ENCODE results near the gene TRIM17. TPM values are rescaled to one million over a fixed set of nuclear protein-coding genes. Genes with fewer than 3 reads are reported as not detected.

The TRIM17 gene
- total and polyA plus RNA-seq, 2 of the 8 experiments (the other 6 are each of a cell fraction or from before 2014, with no cell fraction given): 1.1 to 2.2 TPM

GRCh38 chr1:228374711-228375577, 41.7 kb downstream of the TRIM17 start:
- peak overlapping the region; percentile 36; the same call in 1 of the 2 replicates for H4K8ac ChIP-seq (ENCODE audit: extremely low read depth, insufficient read depth, low read length)
- FAIRE-seq: no peak
- H3K18ac ChIP-seq (ENCODE audit: extremely low read depth, low read length): no peak overlapping the region
- no peak overlapping the region for H2BK120ac ChIP-seq (replicated peaks; ENCODE audit: low read depth, low read length)
- H4K5ac ChIP-seq (ENCODE audit: insufficient read length, low read depth, low read length): no peak overlapping the region
- H3K9me3 ChIP-seq (ENCODE audit: insufficient read depth in 2 of 2, low read depth in 1 of 2, low read length in 1 of 2): no peaks in the 10 kb centered on the region
- CTCF ChIA-PET (ENCODE audit: partially characterized antibody): interaction anchor here (0.7 to 2.8 kb wide), 9 partner anchors 18 to 145 kb away, joined by 3 to 10 read pairs (median 3); a partner anchor contains a TSS
- no peaks in the 10 kb centered on the region for H3K79me1 ChIP-seq (ENCODE audit: low read depth, low read length)
- H2AK5ac ChIP-seq (ENCODE audit: low read depth, low read length): no peak overlapping the region
- H3K56ac ChIP-seq (replicated peaks; ENCODE audit: insufficient read length, low read depth, low read length): no peak overlapping the region
- POLR2A ChIA-PET (ENCODE audit: partially characterized antibody): no interaction called here
- WGBS, 2 experiments (ENCODE audit: extremely low coverage in 1 of 2, insufficient coverage in 1 of 2, insufficient read length in 1 of 2, insufficient replicate concordance in 2 of 2, low coverage in 1 of 2, low lambda C conversion rate in 2 of 2, missing lambda C conversion rate in 1 of 2): 92% methylated on average over 24 of the region's 25 CpGs; no CpG with 5 or more reads in 1 of the 2 experiments
- no peak overlapping the region for H3K9ac ChIP-seq (replicated peaks in 1 of 4; ENCODE audit: extremely low read depth in 1 of 4, low read depth in 3 of 4, low read length in 3 of 4)
- H3K4me2 ChIP-seq (ENCODE audit: insufficient read depth in 1 of 2, low read depth in 2 of 2, low read length in 2 of 2): no peak overlapping the region
- no peak overlapping the region for H4K91ac ChIP-seq (replicated peaks; ENCODE audit: insufficient read length, low read length)
- H3K23me2 ChIP-seq (ENCODE audit: low read depth, low read length): peaks cover 8% of the 10 kb centered on the region; the same call in 1 of the 2 replicates
- no peak overlapping the region for H2BK20ac ChIP-seq (ENCODE audit: low read length)
- no peak overlapping the region for H3K4ac ChIP-seq (replicated peaks; ENCODE audit: insufficient read length, low read depth, low read length)
- H4K20me1 ChIP-seq (replicated peaks in 1 of 2; ENCODE audit: control insufficient read depth in 1 of 2, insufficient read depth in 2 of 2, low read length in 2 of 2): peaks cover 4 to 6% of the 10 kb centered on the region in 2 experiments
- H3K14ac ChIP-seq (ENCODE audit: insufficient read length): no peak overlapping the region
- H3K27ac ChIP-seq (ENCODE audit: low read depth, low read length): no peak overlapping the region
- H2AFZ ChIP-seq (ENCODE audit: low read length): no peak overlapping the region
- TF ChIP-seq RAD21 (IDR thresholded peaks at IDR 0.05 in 1 of 2, conservative IDR thresholded peaks at IDR 0.05 in 1 of 2; ENCODE audit: low read depth in 2 of 2, low read length in 2 of 2): no peak
- TF ChIP-seq CHD1 (IDR thresholded peaks at IDR 0.05; ENCODE audit: low read depth, low read length): no peak
- no peak for TF ChIP-seq CTBP2 (IDR thresholded peaks at IDR 0.05; ENCODE audit: borderline replicate concordance, insufficient read depth, insufficient read length, low read length)
- TF ChIP-seq RNF2 (IDR thresholded peaks at IDR 0.05; ENCODE audit: borderline replicate concordance, low read depth, low read length, missing control alignments, poor library complexity, severe bottlenecking): no peak
- H2BK5ac ChIP-seq (ENCODE audit: low read depth, low read length): no peak overlapping the region
- H3K23ac ChIP-seq (ENCODE audit: insufficient read length): no peak overlapping the region
- H2BK15ac ChIP-seq (ENCODE audit: low read length): 0 out of 2 replicates have a peak overlapping the region, but pooled peaks have one; percentile 10
- DNase-seq (ENCODE audit: low read depth in 1 of 2, low spot score in 2 of 2): no peak
- H3K79me2 ChIP-seq (ENCODE audit: control insufficient read depth in 1 of 2, insufficient read depth in 2 of 2, low read length in 2 of 2): no peaks in the 10 kb centered on the region
- H2BK12ac ChIP-seq (ENCODE audit: low read depth, low read length): no peak overlapping the region
- H3K36me3 ChIP-seq (ENCODE audit: control insufficient read depth in 2 of 4, insufficient read depth in 4 of 4, low read length in 3 of 4): no peaks in the 10 kb centered on the region
- peaks cover 2 to 17% (median 11%) of the 10 kb centered on the region in 4 experiments; a peak in 6 of 7 replicates for H3K27me3 ChIP-seq (replicated peaks in 1 of 4; ENCODE audit: control insufficient read depth in 3 of 4, extremely low read depth in 1 of 4, insufficient read depth in 3 of 4, low read length in 3 of 4)
- H3K4me1 ChIP-seq (replicated peaks in 1 of 4; ENCODE audit: control insufficient read depth in 3 of 4, insufficient read depth in 4 of 4, low read length in 3 of 4): peaks cover 0 to 10% (median 5%) of the 10 kb centered on the region in 4 experiments; a peak in 5 of 7 replicates
- no peak overlapping the region for H3K4me3 ChIP-seq (ENCODE audit: extremely low read depth in 1 of 4, insufficient read depth in 2 of 4, low read depth in 3 of 4, low read length in 4 of 4)
